H9 (cell line): ENCODE data around the gene MRPL21. TPM values are rescaled to one million over a fixed set of nuclear protein-coding genes. Genes with fewer than 3 reads are reported as not detected.

ENCODE experiments used
- DNase-seq: peaks from one replicate; pipeline ENCODE4 v3.0.0-alpha.2; 2017
- H2AFZ ChIP-seq: one replicate; pipeline ENCODE4 v1.6.1; 2013; ENCODE audit warnings: mild to moderate bottlenecking, low read length, control low read depth, moderate library complexity
- H2AK5ac ChIP-seq: 2 replicates; pipeline ENCODE4 v1.6.1; 2013; ENCODE audit warnings: low read length, control low read depth, mixed read lengths; ENCODE audit not compliant: insufficient read length
- H2BK120ac ChIP-seq: one replicate; pipeline ENCODE4 v1.6.1; 2013; ENCODE audit warnings: low read depth, mild to moderate bottlenecking, low read length, control low read depth, inconsistent platforms; ENCODE audit not compliant: poor library complexity, severe bottlenecking
- H2BK12ac ChIP-seq: 2 replicates; pipeline ENCODE4 v1.6.1; 2013; ENCODE audit warnings: low read length, control low read depth, mixed read lengths, low read depth; ENCODE audit not compliant: insufficient read length
- H2BK15ac ChIP-seq: 2 replicates; pipeline ENCODE4 v1.6.1; 2013; ENCODE audit warnings: low read depth, low read length, control low read depth
- H2BK20ac ChIP-seq: one replicate; pipeline ENCODE4 v1.6.1; 2013; ENCODE audit warnings: low read depth, mild to moderate bottlenecking, low read length, control low read depth, inconsistent platforms; ENCODE audit not compliant: poor library complexity, severe bottlenecking
- H2BK5ac ChIP-seq: 2 replicates; pipeline ENCODE4 v1.6.1; 2013; ENCODE audit warnings: low read length, control low read depth, mixed read lengths; ENCODE audit not compliant: insufficient read length
- H3K14ac ChIP-seq: 2 replicates; pipeline ENCODE4 v1.6.1; 2013; ENCODE audit warnings: low read length, control low read depth; ENCODE audit not compliant: insufficient read depth
- H3K18ac ChIP-seq: 2 replicates; pipeline ENCODE4 v1.6.1; 2013; ENCODE audit warnings: low read depth, mild to moderate bottlenecking, mixed read lengths, low read length, control low read depth; ENCODE audit not compliant: insufficient read length
- H3K23ac ChIP-seq: 2 replicates; pipeline ENCODE4 v1.6.1; 2013; ENCODE audit warnings: low read length, control low read depth, mixed read lengths, low read depth; ENCODE audit not compliant: insufficient read length
- H3K23me2 ChIP-seq: 2 replicates; pipeline ENCODE4 v1.6.1; 2013; ENCODE audit warnings: low read depth, mild to moderate bottlenecking, mixed read lengths, low read length, control low read depth; ENCODE audit not compliant: insufficient read length, poor library complexity, severe bottlenecking
- H3K27ac ChIP-seq: 2 replicates; pipeline ENCODE4 v1.5.1; 2013; ENCODE audit warnings: low read length, control low read depth, mixed read lengths, low read depth; ENCODE audit not compliant: insufficient read length
- H3K27me3 ChIP-seq: 2 replicates; pipeline ENCODE4 v1.6.1; 2013; ENCODE audit warnings: low read length, control low read depth, inconsistent platforms; ENCODE audit not compliant: insufficient read depth
- H3K4ac ChIP-seq: 2 replicates; pipeline ENCODE4 v1.6.1; 2013; ENCODE audit warnings: low read depth, mild to moderate bottlenecking, control low read depth, inconsistent platforms, low read length, moderate library complexity
- H3K4me1 ChIP-seq: 2 replicates; pipeline ENCODE4 v1.6.1; 2013; ENCODE audit warnings: low read length, control low read depth, inconsistent platforms; ENCODE audit not compliant: insufficient read depth
- H3K4me2 ChIP-seq: 2 replicates; pipeline ENCODE4 v1.6.1; 2013; ENCODE audit warnings: low read length, control low read depth, mixed read lengths; ENCODE audit not compliant: insufficient read length, insufficient read depth
- H3K56ac ChIP-seq: 2 replicates; pipeline ENCODE4 v1.6.1; 2013; ENCODE audit warnings: low read depth, mild to moderate bottlenecking, mixed read lengths, low read length, control low read depth; ENCODE audit not compliant: insufficient read length
- H3K79me1 ChIP-seq: 2 replicates; pipeline ENCODE4 v1.6.1; 2013; ENCODE audit warnings: low read depth, mild to moderate bottlenecking, moderate library complexity, low read length, control low read depth, inconsistent platforms; ENCODE audit not compliant: insufficient read depth, poor library complexity, severe bottlenecking
- H3K79me2 ChIP-seq: 2 replicates; pipeline ENCODE4 v1.6.1; 2013; ENCODE audit warnings: low read length, control low read depth, inconsistent platforms; ENCODE audit not compliant: insufficient read depth
- H3K9ac ChIP-seq: 2 replicates; pipeline ENCODE4 v1.6.1; 2013; ENCODE audit warnings: low read length, control low read depth, mixed read lengths; ENCODE audit not compliant: insufficient read length; ENCODE audit errors: extremely low read depth
- H3K9me3 ChIP-seq: one replicate; pipeline ENCODE4 v1.6.1; 2013; ENCODE audit warnings: low read depth, low read length, inconsistent platforms; ENCODE audit not compliant: control insufficient read depth
- H3T11ph ChIP-seq: one replicate; pipeline ENCODE4 v1.6.1; 2013; ENCODE audit warnings: mild to moderate bottlenecking, low read length, control low read depth, inconsistent platforms
- H4K20me1 ChIP-seq: one replicate; pipeline ENCODE4 v1.6.1; 2013; ENCODE audit not compliant: control insufficient read depth, insufficient read length, insufficient read depth
- H4K5ac ChIP-seq: 2 replicates; pipeline ENCODE4 v1.6.1; 2013; ENCODE audit warnings: low read depth, mild to moderate bottlenecking, mixed read lengths, low read length, control low read depth; ENCODE audit not compliant: insufficient read length
- H4K8ac ChIP-seq: replicated peaks from 2 replicates; pipeline ENCODE4 v1.6.1; 2013; ENCODE audit warnings: low read length, control low read depth, mixed read lengths, low read depth; ENCODE audit not compliant: insufficient read length
- H4K91ac ChIP-seq: 2 replicates; pipeline ENCODE4 v1.6.1; 2013; ENCODE audit warnings: low read depth, mild to moderate bottlenecking, moderate library complexity, mixed read lengths, low read length, control low read depth; ENCODE audit not compliant: insufficient read length
- H3K27ac Mint-ChIP-seq, 3 experiments: 2 replicates in 2 of 3; 3 replicates in 1 of 3; pipeline ENCODE4 v1.8.0; 2020 to 2021; ENCODE audit warnings: mixed read lengths in 3 of 3, mild to moderate bottlenecking in 1 of 3, moderate library complexity in 1 of 3
- H3K27me3 Mint-ChIP-seq: 2 replicates; pipeline ENCODE4 v1.8.0; 2021; ENCODE audit warnings: low read depth, mild to moderate bottlenecking, moderate library complexity, mixed read lengths
- H3K36me3 Mint-ChIP-seq, 3 experiments: 2 replicates in 2 of 3; 3 replicates in 1 of 3; pipeline ENCODE4 v1.8.0; 2020 to 2021; ENCODE audit warnings: low read depth in 3 of 3, mixed read lengths in 3 of 3; ENCODE audit not compliant: insufficient read depth in 1 of 3
- H3K4me1 Mint-ChIP-seq, 2 experiments: 2 replicates each; pipeline ENCODE4 v1.8.0; 2020; ENCODE audit warnings: mixed read lengths in 2 of 2
- H3K4me3 Mint-ChIP-seq, 2 experiments: 2 replicates in 1 of 2; 3 replicates in 1 of 2; pipeline ENCODE4 v1.8.0; 2020 to 2021; ENCODE audit warnings: mild to moderate bottlenecking in 2 of 2, mixed read lengths in 2 of 2, moderate library complexity in 1 of 2
- H3K9me3 Mint-ChIP-seq, 2 experiments: 2 replicates in 1 of 2; 3 replicates in 1 of 2; pipeline ENCODE4 v1.8.0; 2020; ENCODE audit warnings: mild to moderate bottlenecking in 2 of 2, mixed read lengths in 2 of 2, moderate library complexity in 1 of 2
- CTCF ChIP-seq: fragments of 200-600 bp; sonication (generic); conservative IDR thresholded peaks from 3 replicates; pipeline ENCODE4 v1.8.0; 2021; ENCODE audit warnings: antibody characterized with exemption, mild to moderate bottlenecking
- WGBS: extraction: QIAGEN DNeasy Blood & Tissue Kit; methylation state at CpG from one replicate; pipeline ENCODE4 v1.1.7; 2013; ENCODE audit warnings: missing lambda C conversion rate, low lambda C conversion rate, mixed read lengths; ENCODE audit not compliant: insufficient read length; ENCODE audit errors: extremely low coverage; 5-methylcytosine and 5-hydroxymethylcytosine counted together
- total RNA-seq: library from RNA; stranded (reverse); gene quantifications from 2 replicates; pipeline ENCODE4 v1.2.1, GENCODE V29; 2021

The MRPL21 gene
- total RNA-seq, 1 experiment from 2014 or later: 91.5 TPM

GRCh38 chr11:68842427-68843051 lies 61.1 kb downstream of the MRPL21 start:
- H2BK20ac ChIP-seq: no peak overlapping the region
- peaks cover 14% of the 10 kb centered on the region for H3K23me2 ChIP-seq
- no peaks in the 10 kb centered on the region for H3K36me3 Mint-ChIP-seq
- no peak overlapping the region for H3K56ac ChIP-seq
- no peak overlapping the region for H2AK5ac ChIP-seq
- H2AFZ ChIP-seq: no peak overlapping the region
- no peak overlapping the region for H2BK12ac ChIP-seq
- H3K4me1 Mint-ChIP-seq: peaks cover 22 to 29% of the 10 kb centered on the region in 2 experiments
- H3K79me1 ChIP-seq: no peaks in the 10 kb centered on the region
- H4K91ac ChIP-seq: no peak overlapping the region
- H3K9me3 Mint-ChIP-seq: peaks cover 0 to 6% of the 10 kb centered on the region in 2 experiments; a peak in 3 of 5 replicates
- no peak overlapping the region for H3K9ac ChIP-seq
- TF ChIP-seq CTCF: no peak
- no peak for DNase-seq
- peaks cover 77% of the 10 kb centered on the region for H3K27me3 Mint-ChIP-seq
- H4K5ac ChIP-seq: no peak overlapping the region
- no peak overlapping the region for H4K8ac ChIP-seq
- no peak overlapping the region for H3K27ac ChIP-seq
- no peak overlapping the region for H3K18ac ChIP-seq
- no peak overlapping the region for H3K4ac ChIP-seq
- H3K27ac Mint-ChIP-seq: no peak overlapping the region
- H3K9me3 ChIP-seq: no peaks in the 10 kb centered on the region
- H4K20me1 ChIP-seq: peaks cover 4% of the 10 kb centered on the region
- H3K14ac ChIP-seq: no peak overlapping the region
- H2BK15ac ChIP-seq: no peak overlapping the region
- no peak overlapping the region for H3T11ph ChIP-seq
- H3K27me3 ChIP-seq: peaks cover 26% of the 10 kb centered on the region
- H3K79me2 ChIP-seq: no peaks in the 10 kb centered on the region
- peak overlapping the region; percentile 44 for H3K4me2 ChIP-seq
- no peak overlapping the region for H2BK120ac ChIP-seq
- no CpG with 5 or more reads among the region's 25 CpGs for WGBS
- H3K4me1 ChIP-seq: no peaks in the 10 kb centered on the region
- H2BK5ac ChIP-seq: no peak overlapping the region
- H3K4me3 Mint-ChIP-seq: peak overlapping the region; percentile 61 to 71; a peak in 4 of 5 replicates
- no peak overlapping the region for H3K23ac ChIP-seq
